BE2C (cell line): Measurements from ENCODE around the gene ZMAT5.

ENCODE experiments used
- DNase-seq: peaks from one replicate; pipeline ENCODE4 v3.0.0-alpha.2; 2020
- H3K27me3 ChIP-seq: fragments of 250-450 bp; sonication (Bioruptor Pico); 2 replicates; pipeline ENCODE4 v1.5.1; 2020; ENCODE audit warnings: mild to moderate bottlenecking
- H3K36me3 ChIP-seq: fragments of 250-450 bp; sonication (Bioruptor Pico); 2 replicates; pipeline ENCODE4 v1.5.1; 2020; ENCODE audit warnings: mild to moderate bottlenecking
- H3K4me1 ChIP-seq: fragments of 250-450 bp; sonication (Bioruptor Pico); 2 replicates; pipeline ENCODE4 v1.5.1; 2020
- H3K4me3 ChIP-seq: 2 replicates; pipeline ENCODE4 v1.5.1; 2011; ENCODE audit warnings: low read depth, low read length
- H3K9me3 ChIP-seq: fragments of 250-450 bp; sonication (Bioruptor Pico); 2 replicates; pipeline ENCODE4 v1.5.1; 2020
- CTCF ChIP-seq: IDR thresholded peaks from 2 replicates; pipeline ENCODE4 v1.5.1; 2012; ENCODE audit warnings: mild to moderate bottlenecking, low read depth, low read length

Gene ZMAT5

DNA sequence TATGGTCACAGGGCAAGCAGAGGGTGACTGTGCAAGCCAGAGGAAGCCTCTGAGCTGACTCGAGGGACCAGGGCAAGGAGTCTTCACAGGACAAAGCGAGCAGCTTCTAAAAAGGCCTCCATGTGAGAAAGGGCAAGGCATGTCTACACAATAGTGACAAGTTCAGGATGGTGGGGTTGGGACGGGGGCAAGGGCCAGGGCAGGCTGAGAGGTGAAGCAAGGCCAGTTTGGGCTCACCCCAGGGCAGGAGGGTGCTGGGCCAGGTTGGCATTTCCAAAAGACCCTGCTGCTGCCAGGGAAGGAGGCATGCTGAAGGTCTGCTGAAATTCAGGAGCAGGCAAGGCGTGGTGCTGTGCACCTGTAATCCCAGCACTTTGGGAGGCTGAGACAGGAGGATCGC lies 59.3 kb downstream of the ZMAT5 start:
- Histone ChIP-seq H3K9me3 (no peaks in the 10 kb centered on the region), H3K27me3 (no peaks in the 10 kb centered on the region), H3K36me3 (no peaks in the 10 kb centered on the region), H3K4me1 (peaks cover 49% of the 10 kb centered on the region), H3K4me3 (no peak overlapping the region)
- TF ChIP-seq CTCF, result no peak
- no peak for DNase-seq

DNA sequence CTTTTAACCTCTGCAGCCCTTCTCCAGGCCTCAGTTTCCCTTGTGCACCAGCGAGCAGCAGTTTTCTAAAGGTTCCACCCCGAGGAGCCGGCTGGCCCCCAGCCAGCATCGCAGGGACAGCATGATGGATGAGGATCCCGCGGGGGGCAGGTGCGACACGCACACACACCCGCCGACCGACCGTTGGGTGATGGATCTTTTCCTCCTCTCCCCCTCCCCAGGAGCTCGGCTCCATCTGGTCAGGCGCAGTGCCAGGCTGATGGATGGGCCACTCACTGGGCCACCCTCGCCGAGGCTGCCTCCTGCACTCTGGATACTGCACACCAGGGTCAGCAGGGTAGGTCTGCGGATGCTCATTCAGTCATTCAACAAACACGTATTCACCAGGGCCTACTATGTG lies 59.8 kb downstream of the ZMAT5 start:
- Histone ChIP-seq H3K27me3 (no peaks in the 10 kb centered on the region), H3K4me1 (peaks cover 53% of the 10 kb centered on the region), H3K36me3 (no peaks in the 10 kb centered on the region), H3K9me3 (no peaks in the 10 kb centered on the region), H3K4me3 (no peak overlapping the region)
- TF ChIP-seq CTCF, result no peak
- peak; percentile 69 for DNase-seq

- TF ChIP-seq CTCF, result no peak
- Histone ChIP-seq H3K36me3 (no peaks in the 10 kb centered on the region), H3K9me3 (no peaks in the 10 kb centered on the region), H3K4me3 (no peak overlapping the region), H3K4me1 (peaks cover 55% of the 10 kb centered on the region), H3K27me3 (no peaks in the 10 kb centered on the region)
- peak; percentile 55 for DNase-seq
Observed at GRCh38 chr22:29706486-29706885, 60.3 kb downstream of the ZMAT5 start.

DNA sequence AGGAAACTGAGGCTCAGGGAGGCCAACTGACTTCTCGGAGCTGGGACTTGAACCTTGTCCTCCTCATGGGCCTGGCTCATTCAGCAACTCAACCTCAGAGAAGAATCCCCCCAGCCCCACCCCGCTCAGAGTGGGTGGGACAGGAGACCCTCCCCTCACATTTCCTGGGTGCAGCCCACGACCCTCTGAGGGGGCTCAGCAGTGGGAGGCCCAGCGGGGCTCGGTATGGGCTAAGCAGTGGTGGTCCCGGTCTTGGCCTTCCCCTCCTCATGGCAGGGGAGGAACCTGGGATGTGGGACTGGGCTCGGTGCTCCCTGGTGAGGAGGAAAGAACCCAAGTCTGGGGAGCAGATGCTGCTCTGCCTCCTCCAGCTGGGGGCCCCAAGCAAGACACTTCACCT lies 61.2 kb downstream of the ZMAT5 start:
- Histone ChIP-seq H3K4me3 (no peak overlapping the region), H3K36me3 (no peaks in the 10 kb centered on the region), H3K27me3 (no peaks in the 10 kb centered on the region), H3K9me3 (no peaks in the 10 kb centered on the region), H3K4me1 (peaks cover 58% of the 10 kb centered on the region)
- no peak for TF ChIP-seq CTCF
- DNase-seq, result no peak

DNA sequence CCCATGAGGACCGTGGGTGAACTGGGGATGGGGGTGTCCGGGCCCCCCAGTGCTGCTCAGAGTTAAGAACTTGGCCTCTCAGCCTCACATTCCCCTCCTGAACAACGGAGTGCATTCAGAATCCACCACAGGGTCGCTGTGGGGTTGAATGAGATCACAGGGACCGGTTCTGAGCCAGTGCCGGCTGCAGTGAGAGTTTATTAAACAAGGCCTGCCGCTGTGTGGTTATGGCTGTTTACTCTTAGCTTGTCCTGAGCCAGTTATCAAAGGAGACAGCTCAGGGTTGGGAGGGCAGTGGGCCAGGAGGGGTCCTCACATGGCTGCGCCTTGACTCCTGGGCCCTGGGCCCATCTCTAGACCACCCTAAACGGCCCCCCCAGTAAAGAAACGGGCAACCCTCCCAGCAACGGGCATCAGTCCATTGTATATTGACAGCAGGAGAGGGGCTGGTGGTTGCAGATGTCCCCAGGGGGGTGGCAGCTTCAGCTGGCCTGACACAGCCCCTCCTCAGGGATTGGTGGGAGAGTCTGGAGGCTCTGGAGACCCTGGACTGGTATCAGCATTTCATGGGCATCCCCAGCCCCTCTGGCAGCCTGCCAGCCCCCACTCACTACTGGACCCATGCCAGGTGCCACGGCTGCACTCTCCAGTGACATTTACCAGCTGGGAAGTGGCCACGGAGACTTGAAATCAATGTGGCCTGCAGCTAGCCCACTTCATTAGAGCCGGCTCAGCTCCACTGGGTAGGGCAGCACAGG lies 62.1 kb downstream of the ZMAT5 start:
- TF ChIP-seq CTCF, result no peak
- Histone ChIP-seq H3K4me3 (no peak overlapping the region), H3K27me3 (no peaks in the 10 kb centered on the region), H3K4me1 (peaks cover 61% of the 10 kb centered on the region), H3K9me3 (no peaks in the 10 kb centered on the region), H3K36me3 (no peaks in the 10 kb centered on the region)
- DNase-seq, result peak; percentile 86

DNA sequence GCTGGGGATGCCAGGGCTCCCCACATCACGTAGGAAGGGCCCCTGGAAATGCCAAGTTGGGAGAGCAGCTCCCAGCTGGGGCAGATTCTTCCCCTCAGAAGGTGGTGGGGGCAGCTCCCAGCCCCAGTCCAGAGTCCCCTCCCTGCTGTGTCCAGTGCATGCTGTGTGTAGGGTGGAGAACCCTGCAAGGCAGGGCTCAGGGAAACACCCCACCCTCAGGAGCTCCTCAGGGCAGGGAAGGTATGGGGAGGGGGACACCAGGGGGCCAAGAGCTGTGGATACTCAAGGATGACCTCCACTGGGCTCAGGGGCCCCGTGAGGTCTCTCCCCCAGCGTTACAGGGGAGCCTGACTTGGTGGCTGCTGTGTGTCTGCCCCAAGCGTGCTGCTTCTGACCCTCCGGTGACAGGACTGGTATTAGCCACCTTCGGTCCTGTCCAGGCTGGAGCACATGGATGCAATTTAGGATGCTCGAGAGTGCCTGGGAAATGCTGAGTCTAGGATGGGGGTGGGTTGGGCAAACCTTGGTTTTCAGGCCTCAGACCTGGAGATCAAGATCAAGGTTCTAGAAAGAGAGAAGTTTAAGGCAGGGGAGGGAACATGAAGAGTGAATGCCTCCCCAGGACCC lies 63.1 kb downstream of the ZMAT5 start:
- Histone ChIP-seq H3K4me3 (no peak overlapping the region), H3K27me3 (no peaks in the 10 kb centered on the region), H3K9me3 (no peaks in the 10 kb centered on the region), H3K36me3 (no peaks in the 10 kb centered on the region), H3K4me1 (peaks cover 61% of the 10 kb centered on the region)
- no peak for TF ChIP-seq CTCF
- no peak for DNase-seq
